ENCODE data around the gene GATC. TPM values are rescaled to one million over a fixed set of nuclear protein-coding genes. Genes with fewer than 3 reads are reported as not detected.
A peak's percentile ranks its signal among the peaks of the same experiment; 100 is the strongest.

The GATC gene
- total and polyA plus RNA-seq, 2 experiments from 2014 or later, result 18.5 to 20.1 TPM

DNA sequence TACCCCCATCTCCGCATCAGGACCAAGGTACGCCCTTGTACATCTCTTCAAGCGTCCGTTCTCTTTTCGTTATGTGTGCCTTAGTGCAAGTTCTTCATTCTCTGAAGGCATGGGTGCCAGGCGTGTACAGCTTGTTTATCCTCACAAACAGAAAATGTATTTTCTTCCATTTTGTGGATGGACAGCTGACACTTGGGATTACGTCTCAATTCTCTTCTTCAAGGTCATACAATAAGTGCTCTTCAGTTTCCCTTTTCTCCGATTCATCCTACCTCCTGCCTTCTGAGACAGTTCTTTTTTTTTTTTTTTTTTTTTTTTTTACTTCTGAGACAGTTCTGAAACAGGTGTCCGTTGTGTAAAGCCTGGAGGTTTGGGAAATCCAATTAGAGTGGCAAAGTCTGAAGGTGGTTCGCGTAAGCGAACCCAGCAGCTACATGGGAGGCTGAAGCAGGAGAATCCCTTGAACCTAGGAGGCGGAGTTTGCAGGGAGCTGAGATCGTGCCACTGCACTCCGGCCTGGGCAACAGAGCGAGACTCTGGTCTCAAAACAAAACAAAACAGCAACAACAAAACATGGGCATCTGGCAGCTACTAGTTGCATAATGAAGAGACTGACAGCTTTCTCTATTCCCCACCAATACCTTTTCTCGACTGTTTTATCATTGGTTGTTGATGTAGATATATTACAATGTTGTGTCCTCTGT lies 7.6 kb upstream of the GATC start:
- ATAC-seq, result no peak
- peaks cover 33% of the 10 kb centered on the region for H3K36me3 Mint-ChIP-seq (ENCODE audit: low read depth)
- Histone ChIP-seq H3K4me3 (peak overlapping the region; percentile 86), H3K9me2 (ENCODE audit: insufficient read depth) (no peaks in the 10 kb centered on the region), H4K20me1 (replicated peaks; ENCODE audit: insufficient read depth) (peaks cover 34% of the 10 kb centered on the region), H3K36me3 (ENCODE audit: insufficient read depth) (peaks cover 22% of the 10 kb centered on the region), H3K4me2 (peak overlapping the region; percentile 96), H3K4me1 (ENCODE audit: insufficient read depth) (peaks cover 5% of the 10 kb centered on the region), H3K27ac (ENCODE audit: low read depth) (peak overlapping the region; percentile 29; the same call in 1 of the 2 replicates), H3F3A (replicated peaks; ENCODE audit: low read depth) (peaks cover 17% of the 10 kb centered on the region), H2AFZ (no peak overlapping the region), H3K79me2 (replicated peaks; ENCODE audit: insufficient read depth) (peaks cover 40% of the 10 kb centered on the region), H3K27me3 (ENCODE audit: insufficient read depth) (no peaks in the 10 kb centered on the region)
- peak overlapping the region; percentile 87 for H3K27ac Mint-ChIP-seq
- no peaks in the 10 kb centered on the region for H3K9me3 Mint-ChIP-seq
- peak overlapping the region; percentile 89 for H3K4me3 Mint-ChIP-seq
- peaks cover 9% of the 10 kb centered on the region for H3K27me3 Mint-ChIP-seq (ENCODE audit: insufficient read depth, low read depth, poor library complexity)
- peaks cover 8% of the 10 kb centered on the region for H3K4me1 Mint-ChIP-seq
- no peak for DNase-seq (ENCODE audit: low spot score)
- TF ChIP-seq CREB1 (CRISPR knock-in tag; IDR thresholded peaks at IDR 0.05; ENCODE audit: low read depth) (no peak), STAT1 (IDR thresholded peaks at IDR 0.05; ENCODE audit: unreplicated experiment) (no peak), REST (IDR thresholded peaks at IDR 0.05; ENCODE audit: unreplicated experiment) (no peak), ZNF331 (CRISPR knock-in tag; IDR thresholded peaks at IDR 0.05; ENCODE audit: low read depth) (no peak), EZH2 (IDR thresholded peaks at IDR 0.05; ENCODE audit: low read depth, unreplicated experiment) (no peak), NANOG (IDR thresholded peaks at IDR 0.05; ENCODE audit: borderline replicate concordance) (no peak)
- TF ChIP-seq, protein P1, sequence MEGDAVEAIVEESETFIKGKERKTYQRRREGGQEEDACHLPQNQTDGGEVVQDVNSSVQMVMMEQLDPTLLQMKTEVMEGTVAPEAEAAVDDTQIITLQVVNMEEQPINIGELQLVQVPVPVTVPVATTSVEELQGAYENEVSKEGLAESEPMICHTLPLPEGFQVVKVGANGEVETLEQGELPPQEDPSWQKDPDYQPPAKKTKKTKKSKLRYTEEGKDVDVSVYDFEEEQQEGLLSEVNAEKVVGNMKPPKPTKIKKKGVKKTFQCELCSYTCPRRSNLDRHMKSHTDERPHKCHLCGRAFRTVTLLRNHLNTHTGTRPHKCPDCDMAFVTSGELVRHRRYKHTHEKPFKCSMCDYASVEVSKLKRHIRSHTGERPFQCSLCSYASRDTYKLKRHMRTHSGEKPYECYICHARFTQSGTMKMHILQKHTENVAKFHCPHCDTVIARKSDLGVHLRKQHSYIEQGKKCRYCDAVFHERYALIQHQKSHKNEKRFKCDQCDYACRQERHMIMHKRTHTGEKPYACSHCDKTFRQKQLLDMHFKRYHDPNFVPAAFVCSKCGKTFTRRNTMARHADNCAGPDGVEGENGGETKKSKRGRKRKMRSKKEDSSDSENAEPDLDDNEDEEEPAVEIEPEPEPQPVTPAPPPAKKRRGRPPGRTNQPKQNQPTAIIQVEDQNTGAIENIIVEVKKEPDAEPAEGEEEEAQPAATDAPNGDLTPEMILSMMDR (conservative IDR thresholded peaks at IDR 0.05; ENCODE audit: low read depth in 2 of 2), result no peak
- TF ChIP-seq, protein P2, sequence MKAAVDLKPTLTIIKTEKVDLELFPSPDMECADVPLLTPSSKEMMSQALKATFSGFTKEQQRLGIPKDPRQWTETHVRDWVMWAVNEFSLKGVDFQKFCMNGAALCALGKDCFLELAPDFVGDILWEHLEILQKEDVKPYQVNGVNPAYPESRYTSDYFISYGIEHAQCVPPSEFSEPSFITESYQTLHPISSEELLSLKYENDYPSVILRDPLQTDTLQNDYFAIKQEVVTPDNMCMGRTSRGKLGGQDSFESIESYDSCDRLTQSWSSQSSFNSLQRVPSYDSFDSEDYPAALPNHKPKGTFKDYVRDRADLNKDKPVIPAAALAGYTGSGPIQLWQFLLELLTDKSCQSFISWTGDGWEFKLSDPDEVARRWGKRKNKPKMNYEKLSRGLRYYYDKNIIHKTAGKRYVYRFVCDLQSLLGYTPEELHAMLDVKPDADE (IDR thresholded peaks at IDR 0.05), result no peak
